Lower lobe of right lung (tissue), 2 donors: Measurements from ENCODE around the gene CLCN3. TPM values are rescaled to one million over a fixed set of nuclear protein-coding genes. Genes with fewer than 3 reads are reported as not detected.

Source experiments
- ATAC-seq, 2 donors: fragments of 200-7000 bp; cut with Tn5 transposase; one replicate each; pipeline ENCODE4 v1.9.1; 2020 to 2022; ENCODE audit warnings: mild to moderate bottlenecking in 2 of 2, moderate library complexity in 2 of 2
- DNase-seq: peaks from one replicate; pipeline ENCODE4 v3.0.0-alpha.2; 2020
- H3K27ac ChIP-seq: fragments of 200-600 bp; one replicate; pipeline ENCODE4 v1.8.0; 2022
- H3K27me3 ChIP-seq: fragments of 200-600 bp; one replicate; pipeline ENCODE4 v1.8.0; 2022; ENCODE audit warnings: low read depth
- H3K36me3 ChIP-seq: fragments of 200-600 bp; one replicate; pipeline ENCODE4 v1.8.0; 2022; ENCODE audit warnings: mild to moderate bottlenecking
- H3K4me1 ChIP-seq: fragments of 200-600 bp; one replicate; pipeline ENCODE4 v1.8.0; 2022
- H3K4me3 ChIP-seq: fragments of 200-600 bp; one replicate; pipeline ENCODE4 v1.8.0; 2022; ENCODE audit warnings: mild to moderate bottlenecking
- H3K9me3 ChIP-seq: fragments of 200-600 bp; one replicate; pipeline ENCODE4 v1.8.0; 2022
- CTCF ChIP-seq: fragments of 200-600 bp; IDR thresholded peaks from one replicate; pipeline ENCODE4 v1.8.0; 2022; ENCODE audit warnings: antibody characterized with exemption, mild to moderate bottlenecking
- intact Hi-C: fragments of 100-400 bp; cut with DNase I; formaldehyde crosslinking; loops from one replicate; pipeline ENCODE4 v1.11.0; 2022
- total RNA-seq: library from RNA; stranded (reverse); fragmentation: NEBNext Ultra II Directional; extraction: Animal tissue kit (Norgen Biotek cat#: 25700); gene quantifications from one replicate; pipeline ENCODE4 v1.2.1, GENCODE V29; 2021
- donor health status: DM: no; HTN: yes; CAD: no; lungs with severe emphysema.

CLCN3 gene
- total RNA-seq, 1 donor from 2014 or later: 41.8 TPM

- no peak for TF ChIP-seq CTCF
- no peaks in the 10 kb centered on the region for H3K9me3 ChIP-seq
- no peak for ATAC-seq
- intact Hi-C loops: no loop called here
- no peak overlapping the region for H3K4me3 ChIP-seq
- peaks cover 48% of the 10 kb centered on the region for H3K36me3 ChIP-seq
- H3K27me3 ChIP-seq: no peaks in the 10 kb centered on the region
- no peak overlapping the region for H3K27ac ChIP-seq
- H3K4me1 ChIP-seq: no peaks in the 10 kb centered on the region
- no peak for DNase-seq
Observed at GRCh38 chr4:169583563-169583962, 36.8 kb upstream of the CLCN3 start.

- H3K36me3 ChIP-seq: peaks cover 27% of the 10 kb centered on the region
- intact Hi-C loops: no loop called here
- H3K9me3 ChIP-seq: no peaks in the 10 kb centered on the region
- no peak overlapping the region for H3K4me3 ChIP-seq
- TF ChIP-seq CTCF: no peak
- no peaks in the 10 kb centered on the region for H3K27me3 ChIP-seq
- ATAC-seq (no peak), DNase-seq (no peak)
- H3K4me1 ChIP-seq: no peaks in the 10 kb centered on the region
- H3K27ac ChIP-seq: no peak overlapping the region
Observed at GRCh38 chr4:169593050-169593560, 27.3 kb upstream of the CLCN3 start.

- Histone ChIP-seq H3K27ac (no peak overlapping the region), H3K4me3 (no peak overlapping the region), H3K4me1 (no peaks in the 10 kb centered on the region), H3K36me3 (peaks cover 21% of the 10 kb centered on the region), H3K27me3 (no peaks in the 10 kb centered on the region), H3K9me3 (no peaks in the 10 kb centered on the region)
- DNase-seq (no peak), ATAC-seq (no peak)
- TF ChIP-seq CTCF: no peak
- intact Hi-C loops: no loop called here
Observed at GRCh38 chr4:169594560-169595195, 25.7 kb upstream of the CLCN3 start.

- Histone ChIP-seq H3K27me3 (no peaks in the 10 kb centered on the region), H3K9me3 (no peaks in the 10 kb centered on the region), H3K4me1 (no peaks in the 10 kb centered on the region), H3K27ac (no peak overlapping the region), H3K36me3 (peaks cover 30% of the 10 kb centered on the region), H3K4me3 (no peak overlapping the region)
- intact Hi-C loops: no loop called here
- no peak for ATAC-seq
- DNase-seq: no peak
- TF ChIP-seq CTCF: no peak
Observed at GRCh38 chr4:169601016-169601771, 19.2 kb upstream of the CLCN3 start.

- Histone ChIP-seq H3K9me3 (no peaks in the 10 kb centered on the region), H3K36me3 (peaks cover 27% of the 10 kb centered on the region), H3K27ac (no peak overlapping the region), H3K4me1 (no peaks in the 10 kb centered on the region), H3K4me3 (no peak overlapping the region), H3K27me3 (no peaks in the 10 kb centered on the region)
- intact Hi-C loops: no loop called here
- no peak for DNase-seq
- no peak for ATAC-seq
- no peak for TF ChIP-seq CTCF
Observed at GRCh38 chr4:169603312-169603711, 17.1 kb upstream of the CLCN3 start.
